GM18909 (cell line): ENCODE measurements around the gene APCDD1L.

ENCODE experiments used
- ATAC-seq: cut with Tn5 transposase; IDR thresholded peaks from one replicate; pipeline ENCODE4 v1.9.1; 2021; ENCODE audit warnings: mild to moderate bottlenecking; ENCODE audit not compliant: unreplicated experiment, poor library complexity

The APCDD1L gene

GRCh38 chr20:58492795-58493524, 22.2 kb downstream of the APCDD1L start:
- no peak for ATAC-seq

GRCh38 chr20:58492074-58492718, 23.0 kb downstream of the APCDD1L start:
- ATAC-seq = no peak

- no peak for ATAC-seq
Observed at GRCh38 chr20:58486207-58486606, 29.0 kb downstream of the APCDD1L start.

DNA sequence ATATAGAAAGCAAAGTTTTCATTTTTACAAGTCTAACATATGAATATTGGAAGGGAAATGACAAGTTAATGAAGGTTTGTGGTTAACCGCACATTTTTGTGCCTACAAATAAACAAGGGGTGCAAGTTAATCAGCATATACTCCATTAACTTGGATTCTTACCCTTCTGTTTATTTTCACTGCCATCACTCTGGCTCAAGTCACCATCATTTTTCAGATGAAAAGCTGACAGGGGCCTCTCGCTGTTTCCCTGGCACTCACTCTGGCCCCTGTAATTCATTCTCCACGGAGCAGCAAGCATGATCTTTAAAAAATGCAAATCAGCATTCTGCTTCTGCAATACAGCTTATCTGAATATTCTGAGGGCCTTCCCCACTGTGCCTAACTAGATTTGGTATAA, 29.8 kb downstream of the APCDD1L start:
- ATAC-seq = no peak

DNA sequence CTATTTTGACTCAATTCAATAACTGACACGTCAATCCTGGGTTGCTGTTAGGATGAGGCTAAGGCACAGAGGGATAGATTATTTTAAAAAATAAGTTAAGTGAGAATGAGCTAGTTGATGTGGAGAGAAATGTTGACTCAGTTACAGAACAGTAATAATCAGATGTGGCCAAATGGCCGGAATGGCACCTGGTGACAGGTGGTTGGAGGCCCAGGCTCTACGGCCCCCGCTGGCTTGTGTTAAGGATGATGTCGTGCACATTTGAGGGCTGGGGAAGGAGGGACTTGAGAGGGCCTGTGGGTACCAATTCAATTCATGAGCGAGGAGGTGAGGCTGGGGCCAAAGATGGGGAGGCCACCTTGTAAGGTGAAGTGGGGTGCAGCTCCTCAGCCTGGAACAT, 31.7 kb downstream of the APCDD1L start:
- ATAC-seq = no peak

DNA sequence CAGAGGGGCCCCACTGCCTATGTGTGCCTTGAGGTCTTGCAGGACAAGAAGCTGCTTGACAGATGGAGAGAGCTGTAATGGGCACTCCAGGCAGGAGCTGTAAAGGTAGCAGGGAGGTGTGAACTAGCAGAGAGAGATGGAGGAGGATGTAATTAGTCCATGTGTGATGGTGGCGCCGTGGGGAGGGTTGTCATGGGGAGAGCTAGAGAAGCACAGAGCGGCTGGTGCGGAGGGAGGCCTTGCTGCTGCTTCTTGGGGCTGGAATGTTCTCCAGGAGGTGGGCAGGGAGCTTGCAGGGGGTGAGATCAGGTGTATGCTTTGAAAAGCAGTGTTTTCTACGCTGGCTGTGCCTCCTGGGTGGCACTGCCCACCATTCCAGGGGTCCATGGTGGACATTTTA, 32.1 kb downstream of the APCDD1L start:
- no peak for ATAC-seq

DNA sequence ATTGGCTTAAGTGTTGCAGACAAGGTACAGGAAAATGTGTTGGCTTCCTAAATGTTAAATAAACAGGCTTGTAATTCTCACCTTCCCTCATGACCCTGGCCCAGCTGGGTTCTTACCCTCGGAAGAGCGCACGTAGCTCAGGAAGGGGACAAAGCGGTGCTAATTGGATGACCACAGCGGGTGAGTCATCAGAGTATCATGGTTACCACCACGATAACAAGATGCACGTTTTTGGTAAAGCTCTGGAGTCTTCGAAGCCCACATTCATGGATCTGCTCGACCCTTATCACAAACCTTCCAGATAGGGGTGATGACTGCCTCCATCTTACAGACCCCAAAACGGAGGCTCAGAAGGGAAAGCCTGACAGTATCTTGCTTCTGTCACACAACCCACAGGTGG, 32.8 kb downstream of the APCDD1L start:
- ATAC-seq = no peak

DNA sequence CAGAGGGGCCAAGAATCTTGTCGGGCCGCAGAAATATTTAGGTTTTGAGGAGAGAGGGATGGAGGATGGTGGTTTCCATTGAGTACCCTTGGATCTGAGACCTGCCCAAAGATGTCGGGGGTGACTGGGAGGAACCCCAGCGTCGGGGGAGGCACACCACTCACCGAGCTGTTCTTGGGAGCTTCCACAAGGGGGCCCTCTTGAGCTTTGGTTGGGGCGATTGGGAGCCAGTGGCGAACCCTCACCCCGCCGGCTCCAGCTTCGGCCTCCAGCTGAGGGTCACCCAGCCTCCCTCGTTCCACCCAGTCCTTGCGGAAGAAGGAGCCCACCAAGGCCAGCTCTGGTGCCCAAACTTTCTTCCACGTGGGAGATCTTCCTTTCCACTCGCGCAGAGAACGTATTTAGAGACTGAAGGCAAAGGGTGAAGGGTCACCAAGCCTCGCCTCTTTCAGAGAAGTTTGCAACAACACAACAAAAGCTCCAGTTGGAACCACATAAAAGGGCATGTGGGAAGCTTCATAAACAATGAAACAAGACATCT, 33.6 kb downstream of the APCDD1L start:
- no peak for ATAC-seq

GRCh38 chr20:58480551-58481336, 34.5 kb downstream of the APCDD1L start:
- ATAC-seq = no peak

DNA sequence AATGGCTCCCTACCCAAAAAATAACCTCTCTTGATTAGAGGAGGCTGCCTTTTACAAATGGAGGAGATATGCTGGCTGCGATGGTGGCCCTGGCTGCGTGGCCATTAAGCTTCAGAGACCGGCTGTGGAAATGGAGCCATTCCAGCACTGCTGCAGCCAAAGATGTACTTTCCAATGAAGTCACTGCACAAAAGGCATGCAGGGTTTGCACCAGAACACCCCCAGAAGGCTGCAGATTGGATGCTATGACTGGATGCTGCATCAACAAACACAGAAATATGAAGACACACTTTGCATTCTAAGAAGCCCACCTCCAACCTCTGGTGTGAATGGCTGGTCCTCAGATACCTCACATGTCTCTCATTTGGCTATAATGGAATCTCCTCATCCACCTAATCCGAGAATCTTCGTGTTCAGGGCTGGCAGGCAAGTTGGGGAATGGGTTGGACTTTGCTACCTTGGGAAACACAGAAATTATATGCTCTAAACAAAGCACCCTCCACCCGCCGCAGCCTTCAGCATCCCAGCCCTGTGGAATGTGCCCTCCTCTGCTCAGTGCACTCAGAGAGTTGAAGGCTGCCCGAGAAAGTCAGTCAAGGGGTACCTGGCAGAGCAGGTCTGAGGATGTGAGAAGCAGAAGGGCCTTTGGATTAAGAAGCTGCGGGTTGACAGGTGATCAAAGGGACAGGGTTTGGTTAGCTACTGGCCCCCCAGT, 35.3 kb downstream of the APCDD1L start:
- ATAC-seq = no peak

GRCh38 chr20:58478141-58478805, 36.9 kb downstream of the APCDD1L start:
- ATAC-seq = no peak

DNA sequence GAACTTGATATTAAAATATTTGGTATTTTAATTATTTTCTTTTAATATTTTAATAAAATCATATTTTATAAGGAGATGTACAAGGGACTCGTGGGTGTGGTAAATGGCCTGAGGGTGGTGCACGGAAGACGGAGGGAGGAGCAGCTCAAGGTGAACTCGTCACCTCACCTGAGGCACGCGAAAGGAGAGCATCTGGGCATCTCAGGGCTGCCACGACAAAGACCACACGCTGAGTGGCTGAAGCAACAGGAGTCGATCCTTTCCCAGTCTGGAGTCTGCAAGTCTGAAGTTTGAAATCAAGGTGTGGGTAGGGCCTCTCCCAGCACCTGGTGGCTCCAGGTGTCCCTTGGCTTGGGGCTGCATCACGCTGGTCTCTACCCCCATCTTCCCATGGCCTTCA, 39.7 kb downstream of the APCDD1L start:
- ATAC-seq = no peak

- ATAC-seq = no peak
Observed at GRCh38 chr20:58473453-58474425, 41.5 kb downstream of the APCDD1L start.

GRCh38 chr20:58472273-58473018, 42.8 kb downstream of the APCDD1L start:
- ATAC-seq = no peak

DNA sequence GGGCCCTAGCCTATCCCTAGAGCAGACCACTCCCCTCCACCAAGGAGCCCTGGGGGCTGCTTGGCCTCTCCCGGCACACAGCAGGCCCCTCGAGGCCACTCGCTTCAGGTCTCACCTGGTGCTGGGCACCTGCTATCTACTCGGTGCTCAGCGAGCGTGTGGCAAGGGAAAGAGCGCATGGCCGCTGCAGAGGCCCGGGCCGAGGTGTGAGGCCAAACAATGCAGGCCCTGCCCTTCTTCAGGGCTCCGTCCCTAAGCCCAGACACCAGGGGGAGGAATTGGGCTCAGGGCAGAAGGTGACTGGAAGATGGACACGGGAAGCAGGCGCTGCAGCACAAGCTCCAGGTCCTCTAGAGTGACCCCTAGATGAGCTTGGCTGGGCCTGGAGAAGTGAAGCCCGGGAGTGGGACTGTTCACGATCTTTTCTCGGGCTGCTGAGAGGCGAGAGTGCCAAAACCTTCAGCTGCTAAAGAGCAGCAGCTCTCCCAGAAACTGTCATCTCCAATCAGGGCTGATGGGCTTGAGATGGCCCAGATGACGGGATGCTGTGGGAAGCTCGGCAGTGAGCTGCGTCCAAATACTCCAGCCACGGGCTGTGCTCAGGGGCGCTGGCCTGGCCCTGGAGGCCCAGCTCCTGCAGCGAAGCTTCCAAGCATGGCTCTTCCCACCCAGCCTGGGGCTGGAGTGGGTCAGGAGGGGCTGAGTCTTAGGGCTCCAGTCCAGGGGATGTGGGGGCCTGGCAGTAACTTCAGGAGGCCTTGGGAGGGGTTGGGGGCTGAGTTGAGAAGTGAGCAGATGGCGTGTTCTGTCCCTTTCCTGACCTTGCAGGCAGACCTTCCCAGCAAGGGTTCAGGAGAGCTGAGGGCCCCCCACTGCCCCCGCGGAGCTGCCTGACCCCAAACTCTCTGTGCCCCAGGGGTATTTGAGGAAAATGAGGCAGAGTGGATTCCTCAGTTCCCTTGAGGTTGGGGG, 43.7 kb downstream of the APCDD1L start:
- ATAC-seq = no peak

- no peak for ATAC-seq
Observed at GRCh38 chr20:58470336-58471192, 44.6 kb downstream of the APCDD1L start.
